Measurements from ENCODE around the gene PDE4D.

The PDE4D gene

GRCh38 chr5:58923355-58923754 is 970.2 kb downstream of the PDE4D start:
- DNase-seq (ENCODE audit: low read depth in 2 of 3, low spot score in 2 of 3) = no peak

GRCh38 chr5:58922461-58923171 is 970.9 kb downstream of the PDE4D start:
- no peak for DNase-seq (ENCODE audit: low read depth in 2 of 3, low spot score in 2 of 3)

GRCh38 chr5:58921159-58921558 is 972.4 kb downstream of the PDE4D start:
- no peak for DNase-seq (ENCODE audit: low read depth in 2 of 3, low spot score in 2 of 3)

- no peak for DNase-seq (ENCODE audit: low read depth in 2 of 3, low spot score in 2 of 3)
These were observed 973.7 kb downstream of the PDE4D start for GRCh38 chr5:58919833-58920232.
